HepG2 (cell line): ENCODE data around the gene TCOF1. TPM values are rescaled to one million over a fixed set of nuclear protein-coding genes. Genes with fewer than 3 reads are reported as not detected.

Experiments
- CREM ChIP-seq, 2 experiments: sonication (generic) in 1 of 2; formaldehyde crosslinking in 1 of 2; IDR thresholded peaks; 2 replicates each; pipeline versions ENCODE4 v1.4.0 to v1.6.1; 2016 to 2020; ENCODE audit warnings: antibody characterized with exemption in 1 of 2, mild to moderate bottlenecking in 1 of 2, missing genetic modification reagents in 1 of 2
- FOXP1 ChIP-seq, 2 experiments: fragments of 450-650 bp in 1 of 2; IDR thresholded peaks; 2 replicates each; pipeline ENCODE4 v1.6.1; 2017 to 2018; ENCODE audit warnings: antibody characterized with exemption in 1 of 2
- HNRNPH1 ChIP-seq: fragments of 200-400 bp; formaldehyde crosslinking; optimal IDR thresholded peaks from 2 replicates; pipeline ENCODE3; 2017; ENCODE audit warnings: mild to moderate bottlenecking, low read depth, low read length
- RAD51 ChIP-seq: fragments of 450-650 bp; IDR thresholded peaks from 2 replicates; pipeline ENCODE4 v1.6.1; 2016; ENCODE audit warnings: borderline replicate concordance
- RXRB ChIP-seq: IDR thresholded peaks from 2 replicates; pipeline ENCODE4 v1.6.1; 2016; ENCODE audit warnings: borderline replicate concordance, missing genetic modification reagents, missing compliant biosample characterization
- ZMYM2 ChIP-seq: sonication (generic); formaldehyde crosslinking; IDR thresholded peaks from 2 replicates; pipeline ENCODE4 v1.8.0; 2022; ENCODE audit warnings: mild to moderate bottlenecking, missing genetic modification reagents
- ZNF224 ChIP-seq: sonication (generic); formaldehyde crosslinking; IDR thresholded peaks from 2 replicates; pipeline ENCODE4 v1.5.0; 2020; ENCODE audit warnings: mild to moderate bottlenecking, missing genetic modification reagents
- ZNF44 ChIP-seq: sonication (generic); formaldehyde crosslinking; IDR thresholded peaks from 2 replicates; pipeline ENCODE4 v1.5.1; 2020; ENCODE audit warnings: mild to moderate bottlenecking, missing genetic modification reagents
- ZNF460 ChIP-seq: sonication (generic); formaldehyde crosslinking; IDR thresholded peaks from 2 replicates; pipeline ENCODE4 v1.5.1; 2020; ENCODE audit warnings: missing genetic modification reagents, mild to moderate bottlenecking, borderline replicate concordance
- ZSCAN21 ChIP-seq: sonication (generic); formaldehyde crosslinking; IDR thresholded peaks from 2 replicates; pipeline ENCODE4 v1.8.0; 2022; ENCODE audit warnings: mild to moderate bottlenecking, missing genetic modification reagents, moderate library complexity, borderline replicate concordance
- polyA plus RNA-seq, 8 experiments: library from polyadenylated mRNA; depleted of rRNA in 3 of 8; stranded (reverse) in 7 of 8; unstranded in 1 of 8; fragments of >200 nt; fragmentation: Illumina TruSeq in 4 of 8; extraction: Trizol in 4 of 8; gene quantifications; 2 replicates each; pipeline versions ENCODE4 v1.2.1 to v1.2.3, GENCODE V29; 2011 to 2016; ENCODE audit warnings: low read depth in 4 of 8, missing spikeins in 1 of 8, mixed read lengths in 1 of 8; ENCODE audit not compliant: insufficient read depth in 1 of 8
- total RNA-seq, 5 experiments: library from RNA; depleted of rRNA; stranded (reverse); fragments of >200 nt; fragmentation: Illumina TruSeq; extraction: Trizol; gene quantifications; 2 replicates each; pipeline ENCODE4 v1.2.3, GENCODE V29; 2016; ENCODE audit warnings: low read depth in 1 of 5
- TF ChIP-seq, protein P1 (sequence below): sonication (generic); formaldehyde crosslinking; IDR thresholded peaks from 2 replicates; pipeline ENCODE4 v1.9.0; 2021; ENCODE audit warnings: mild to moderate bottlenecking, missing genetic modification reagents
- TF ChIP-seq, protein P2 (sequence below): sonication (generic); formaldehyde crosslinking; IDR thresholded peaks from 2 replicates; pipeline ENCODE4 v1.4.0; 2020; ENCODE audit warnings: mild to moderate bottlenecking, missing genetic modification reagents
- TF ChIP-seq, protein P3 (sequence below): sonication (generic); formaldehyde crosslinking; IDR thresholded peaks from 2 replicates; pipeline ENCODE4 v1.8.0; 2022; ENCODE audit warnings: mild to moderate bottlenecking, missing genetic modification reagents, borderline replicate concordance
- TF ChIP-seq, protein P4 (sequence below): sonication (generic); IDR thresholded peaks from 2 replicates; pipeline ENCODE4 v1.6.1; 2016; ENCODE audit warnings: low read depth, borderline replicate concordance
- TF ChIP-seq, protein P5 (sequence below): sonication (generic); formaldehyde crosslinking; IDR thresholded peaks from 2 replicates; pipeline ENCODE4 v1.4.0; 2020; ENCODE audit warnings: mild to moderate bottlenecking, low read depth, missing genetic modification reagents

Gene TCOF1
- total and polyA plus RNA-seq, 2 of the 13 experiments (the other 11 are each of a cell fraction or from before 2014, with no cell fraction given), result 10.1 to 41.6 TPM

DNA sequence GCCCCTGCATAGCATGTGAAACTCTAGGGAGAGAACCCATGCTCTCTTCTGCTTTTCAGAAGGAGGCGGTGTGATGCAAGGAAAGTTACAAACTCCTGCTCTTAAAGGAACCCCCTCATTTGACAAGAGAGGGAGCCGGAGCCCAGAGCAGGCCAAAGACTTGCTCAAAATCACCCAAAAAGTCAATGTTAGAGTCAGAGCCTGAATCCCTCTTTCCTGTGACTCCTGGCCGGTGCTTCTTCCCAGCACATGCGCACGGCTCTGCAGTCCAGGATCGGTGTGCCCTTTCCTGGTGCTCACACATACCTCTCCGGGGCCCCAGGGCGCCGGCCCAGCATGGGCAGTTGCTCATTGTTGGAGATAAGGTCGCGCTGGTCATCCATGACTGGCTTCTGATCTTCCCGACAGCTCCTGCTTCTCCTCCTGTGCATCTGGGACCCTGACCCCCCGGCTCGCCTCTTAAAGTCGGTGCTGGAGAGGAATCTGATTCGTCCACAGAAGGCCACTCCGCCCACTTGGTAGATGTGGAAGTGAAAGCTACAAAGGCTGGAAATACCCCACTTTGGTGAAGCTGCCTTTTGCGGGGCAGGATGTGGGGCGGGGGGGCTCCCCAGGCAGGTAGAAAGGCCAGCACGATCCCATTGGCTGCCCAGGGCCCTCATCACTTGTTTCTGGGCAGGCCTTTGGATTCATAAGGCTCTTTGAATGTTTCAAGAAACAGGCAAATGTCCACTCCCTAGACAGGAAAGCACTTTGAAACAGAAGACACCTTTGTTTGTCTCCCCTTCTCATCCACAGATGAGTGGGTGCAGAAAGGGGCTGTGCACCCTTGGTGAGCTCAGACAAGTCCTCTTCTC, 55.0 kb downstream of the TCOF1 start, which contains the start of gene CD74 (continued):
- TF ChIP-seq ZNF44 (no peak), FOXP1 (IDR thresholded peaks at IDR 0.05) (no peak), FOXP1 (CRISPR knock-in tag; IDR thresholded peaks at IDR 0.05) (no peak; the same call in 1 of the 2 replicates), RAD51 (no peak), ZSCAN21 (CRISPR knock-in tag) (peak; percentile 84), ZNF224 (CRISPR knock-in tag) (no peak), ZMYM2 (CRISPR knock-in tag) (no peak), HNRNPH1 (no peak), CREM (IDR thresholded peaks at IDR 0.05) (peak; percentile 91), CREM (CRISPR knock-in tag; IDR thresholded peaks at IDR 0.05) (no peak), RXRB (CRISPR knock-in tag) (no peak), ZNF460 (CRISPR knock-in tag) (no peak)
- TF ChIP-seq, protein P1, sequence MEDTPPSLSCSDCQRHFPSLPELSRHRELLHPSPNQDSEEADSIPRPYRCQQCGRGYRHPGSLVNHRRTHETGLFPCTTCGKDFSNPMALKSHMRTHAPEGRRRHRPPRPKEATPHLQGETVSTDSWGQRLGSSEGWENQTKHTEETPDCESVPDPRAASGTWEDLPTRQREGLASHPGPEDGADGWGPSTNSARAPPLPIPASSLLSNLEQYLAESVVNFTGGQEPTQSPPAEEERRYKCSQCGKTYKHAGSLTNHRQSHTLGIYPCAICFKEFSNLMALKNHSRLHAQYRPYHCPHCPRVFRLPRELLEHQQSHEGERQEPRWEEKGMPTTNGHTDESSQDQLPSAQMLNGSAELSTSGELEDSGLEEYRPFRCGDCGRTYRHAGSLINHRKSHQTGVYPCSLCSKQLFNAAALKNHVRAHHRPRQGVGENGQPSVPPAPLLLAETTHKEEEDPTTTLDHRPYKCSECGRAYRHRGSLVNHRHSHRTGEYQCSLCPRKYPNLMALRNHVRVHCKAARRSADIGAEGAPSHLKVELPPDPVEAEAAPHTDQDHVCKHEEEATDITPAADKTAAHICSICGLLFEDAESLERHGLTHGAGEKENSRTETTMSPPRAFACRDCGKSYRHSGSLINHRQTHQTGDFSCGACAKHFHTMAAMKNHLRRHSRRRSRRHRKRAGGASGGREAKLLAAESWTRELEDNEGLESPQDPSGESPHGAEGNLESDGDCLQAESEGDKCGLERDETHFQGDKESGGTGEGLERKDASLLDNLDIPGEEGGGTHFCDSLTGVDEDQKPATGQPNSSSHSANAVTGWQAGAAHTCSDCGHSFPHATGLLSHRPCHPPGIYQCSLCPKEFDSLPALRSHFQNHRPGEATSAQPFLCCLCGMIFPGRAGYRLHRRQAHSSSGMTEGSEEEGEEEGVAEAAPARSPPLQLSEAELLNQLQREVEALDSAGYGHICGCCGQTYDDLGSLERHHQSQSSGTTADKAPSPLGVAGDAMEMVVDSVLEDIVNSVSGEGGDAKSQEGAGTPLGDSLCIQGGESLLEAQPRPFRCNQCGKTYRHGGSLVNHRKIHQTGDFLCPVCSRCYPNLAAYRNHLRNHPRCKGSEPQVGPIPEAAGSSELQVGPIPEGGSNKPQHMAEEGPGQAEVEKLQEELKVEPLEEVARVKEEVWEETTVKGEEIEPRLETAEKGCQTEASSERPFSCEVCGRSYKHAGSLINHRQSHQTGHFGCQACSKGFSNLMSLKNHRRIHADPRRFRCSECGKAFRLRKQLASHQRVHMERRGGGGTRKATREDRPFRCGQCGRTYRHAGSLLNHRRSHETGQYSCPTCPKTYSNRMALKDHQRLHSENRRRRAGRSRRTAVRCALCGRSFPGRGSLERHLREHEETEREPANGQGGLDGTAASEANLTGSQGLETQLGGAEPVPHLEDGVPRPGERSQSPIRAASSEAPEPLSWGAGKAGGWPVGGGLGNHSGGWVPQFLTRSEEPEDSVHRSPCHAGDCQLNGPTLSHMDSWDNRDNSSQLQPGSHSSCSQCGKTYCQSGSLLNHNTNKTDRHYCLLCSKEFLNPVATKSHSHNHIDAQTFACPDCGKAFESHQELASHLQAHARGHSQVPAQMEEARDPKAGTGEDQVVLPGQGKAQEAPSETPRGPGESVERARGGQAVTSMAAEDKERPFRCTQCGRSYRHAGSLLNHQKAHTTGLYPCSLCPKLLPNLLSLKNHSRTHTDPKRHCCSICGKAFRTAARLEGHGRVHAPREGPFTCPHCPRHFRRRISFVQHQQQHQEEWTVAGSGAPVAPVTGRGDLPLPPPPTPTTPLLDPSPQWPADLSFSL, result no peak
- TF ChIP-seq, protein P2, sequence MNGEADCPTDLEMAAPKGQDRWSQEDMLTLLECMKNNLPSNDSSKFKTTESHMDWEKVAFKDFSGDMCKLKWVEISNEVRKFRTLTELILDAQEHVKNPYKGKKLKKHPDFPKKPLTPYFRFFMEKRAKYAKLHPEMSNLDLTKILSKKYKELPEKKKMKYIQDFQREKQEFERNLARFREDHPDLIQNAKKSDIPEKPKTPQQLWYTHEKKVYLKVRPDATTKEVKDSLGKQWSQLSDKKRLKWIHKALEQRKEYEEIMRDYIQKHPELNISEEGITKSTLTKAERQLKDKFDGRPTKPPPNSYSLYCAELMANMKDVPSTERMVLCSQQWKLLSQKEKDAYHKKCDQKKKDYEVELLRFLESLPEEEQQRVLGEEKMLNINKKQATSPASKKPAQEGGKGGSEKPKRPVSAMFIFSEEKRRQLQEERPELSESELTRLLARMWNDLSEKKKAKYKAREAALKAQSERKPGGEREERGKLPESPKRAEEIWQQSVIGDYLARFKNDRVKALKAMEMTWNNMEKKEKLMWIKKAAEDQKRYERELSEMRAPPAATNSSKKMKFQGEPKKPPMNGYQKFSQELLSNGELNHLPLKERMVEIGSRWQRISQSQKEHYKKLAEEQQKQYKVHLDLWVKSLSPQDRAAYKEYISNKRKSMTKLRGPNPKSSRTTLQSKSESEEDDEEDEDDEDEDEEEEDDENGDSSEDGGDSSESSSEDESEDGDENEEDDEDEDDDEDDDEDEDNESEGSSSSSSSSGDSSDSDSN, result no peak; the same call in none of the 2 replicates
- TF ChIP-seq, protein P3, sequence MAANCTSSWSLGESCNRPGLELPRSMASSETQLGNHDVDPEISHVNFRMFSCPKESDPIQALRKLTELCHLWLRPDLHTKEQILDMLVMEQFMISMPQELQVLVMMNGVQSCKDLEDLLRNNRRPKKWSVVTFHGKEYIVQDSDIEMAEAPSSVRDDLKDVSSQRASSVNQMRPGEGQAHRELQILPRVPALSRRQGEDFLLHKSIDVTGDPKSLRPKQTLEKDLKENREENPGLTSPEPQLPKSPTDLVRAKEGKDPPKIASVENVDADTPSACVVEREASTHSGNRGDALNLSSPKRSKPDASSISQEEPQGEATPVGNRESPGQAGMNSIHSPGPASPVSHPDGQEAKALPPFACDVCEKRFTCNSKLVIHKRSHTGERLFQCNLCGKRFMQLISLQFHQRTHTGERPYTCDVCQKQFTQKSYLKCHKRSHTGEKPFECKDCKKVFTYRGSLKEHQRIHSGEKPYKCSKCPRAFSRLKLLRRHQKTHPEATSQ (CRISPR knock-in tag), result 0 out of 2 replicates have a peak, but pooled peaks have one; percentile 51
- TF ChIP-seq, protein P4, sequence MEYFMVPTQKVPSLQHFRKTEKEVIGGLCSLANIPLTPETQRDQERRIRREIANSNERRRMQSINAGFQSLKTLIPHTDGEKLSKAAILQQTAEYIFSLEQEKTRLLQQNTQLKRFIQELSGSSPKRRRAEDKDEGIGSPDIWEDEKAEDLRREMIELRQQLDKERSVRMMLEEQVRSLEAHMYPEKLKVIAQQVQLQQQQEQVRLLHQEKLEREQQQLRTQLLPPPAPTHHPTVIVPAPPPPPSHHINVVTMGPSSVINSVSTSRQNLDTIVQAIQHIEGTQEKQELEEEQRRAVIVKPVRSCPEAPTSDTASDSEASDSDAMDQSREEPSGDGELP, result peak; percentile 32; the same call in 1 of the 2 replicates
- TF ChIP-seq, protein P5, sequence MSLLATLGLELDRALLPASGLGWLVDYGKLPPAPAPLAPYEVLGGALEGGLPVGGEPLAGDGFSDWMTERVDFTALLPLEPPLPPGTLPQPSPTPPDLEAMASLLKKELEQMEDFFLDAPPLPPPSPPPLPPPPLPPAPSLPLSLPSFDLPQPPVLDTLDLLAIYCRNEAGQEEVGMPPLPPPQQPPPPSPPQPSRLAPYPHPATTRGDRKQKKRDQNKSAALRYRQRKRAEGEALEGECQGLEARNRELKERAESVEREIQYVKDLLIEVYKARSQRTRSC (CRISPR knock-in tag), result 0 out of 2 replicates have a peak, but pooled peaks have one; percentile 1
